Hepatocyte (in vitro differentiated cells): ENCODE measurements around the gene DMC1.

ENCODE experiments used
- CTCF ChIP-seq: fragments of 200-600 bp; sonication (generic); IDR thresholded peaks from 2 replicates; pipeline ENCODE4 v1.5.1; 2016; ENCODE audit warnings: antibody characterized with exemption, mild to moderate bottlenecking; ENCODE audit not compliant: poor library complexity
- EZH2 ChIP-seq: fragments of 200-600 bp; sonication (generic); IDR thresholded peaks from 2 replicates; pipeline ENCODE4 v1.6.1; 2016; ENCODE audit warnings: antibody characterized with exemption, mild to moderate bottlenecking, borderline replicate concordance
- EZH2phosphoT487 ChIP-seq: fragments of 200-600 bp; sonication (generic); IDR thresholded peaks from one replicate; pipeline ENCODE4 v1.6.1; 2018; ENCODE audit warnings: antibody characterized with exemption, mild to moderate bottlenecking, low read depth, moderate library complexity; ENCODE audit not compliant: unreplicated experiment, severe bottlenecking

GRCh38 chr22:38494939-38495338 lies 75.0 kb downstream of the DMC1 start:
- TF ChIP-seq CTCF: no peak
- no peak for TF ChIP-seq EZH2
- no peak for TF ChIP-seq EZH2phosphoT487
